ENCODE results near the gene BLVRA.
"Not testable (repeated sequence)": the region's sequence is repeated elsewhere in the genome, so short reads cannot be mapped to it uniquely, and the experiment has no call there.

The BLVRA gene

GRCh38 chr7:43758029-43758821, at the start of gene BLVRA:
BLVRA (plus strand) TSS chr7:43758680; CDS start chr7:43771159, 12,479 bp downstream.
- in situ Hi-C loops (cut with MboI; ENCODE audit: low sequenced_read_pairs): no loop called here

- in situ Hi-C loops (cut with MboI; ENCODE audit: low sequenced_read_pairs): no loop called here
These were observed 47.0 kb upstream of the BLVRA start for GRCh38 chr7:43711503-43711902.

GRCh38 chr7:43715966-43716365, 42.5 kb upstream of the BLVRA start:
- in situ Hi-C loops (cut with MboI; ENCODE audit: low sequenced_read_pairs): not testable (repeated sequence)

GRCh38 chr7:43716598-43716997, 41.9 kb upstream of the BLVRA start:
- in situ Hi-C loops (cut with MboI; ENCODE audit: low sequenced_read_pairs): no loop called here

GRCh38 chr7:43721193-43721806, 37.2 kb upstream of the BLVRA start:
- in situ Hi-C loops (cut with MboI; ENCODE audit: low sequenced_read_pairs): no loop called here

- in situ Hi-C loops (cut with MboI; ENCODE audit: low sequenced_read_pairs): no loop called here
These were observed 35.5 kb upstream of the BLVRA start for GRCh38 chr7:43723007-43723341.

- in situ Hi-C loops (cut with MboI; ENCODE audit: low sequenced_read_pairs): no loop called here
These were observed 33.2 kb upstream of the BLVRA start for GRCh38 chr7:43725251-43725650.

- in situ Hi-C loops (cut with MboI; ENCODE audit: low sequenced_read_pairs): no loop called here
These were observed 32.0 kb upstream of the BLVRA start for GRCh38 chr7:43726466-43726865.

- in situ Hi-C loops (cut with MboI; ENCODE audit: low sequenced_read_pairs): no loop called here
These were observed 31.5 kb upstream of the BLVRA start for GRCh38 chr7:43727003-43727402.

GRCh38 chr7:43727494-43727893, 31.0 kb upstream of the BLVRA start:
- in situ Hi-C loops (cut with MboI; ENCODE audit: low sequenced_read_pairs): no loop called here

- in situ Hi-C loops (cut with MboI; ENCODE audit: low sequenced_read_pairs): no loop called here
These were observed 29.1 kb upstream of the BLVRA start, which contains the start of gene COA1 for GRCh38 chr7:43729214-43729923. COA1 (minus strand) TSS chr7:43729523; CDS start chr7:43648614, 80,909 bp downstream.

- in situ Hi-C loops (cut with MboI; ENCODE audit: low sequenced_read_pairs): no loop called here
These were observed 28.6 kb upstream of the BLVRA start for GRCh38 chr7:43729924-43730248.

- in situ Hi-C loops (cut with MboI; ENCODE audit: low sequenced_read_pairs): not testable (repeated sequence)
These were observed 27.0 kb upstream of the BLVRA start for GRCh38 chr7:43731494-43731893.

GRCh38 chr7:43734575-43735332, 23.7 kb upstream of the BLVRA start:
- in situ Hi-C loops (cut with MboI; ENCODE audit: low sequenced_read_pairs): not testable (repeated sequence)

GRCh38 chr7:43735403-43735801, 23.1 kb upstream of the BLVRA start:
- in situ Hi-C loops (cut with MboI; ENCODE audit: low sequenced_read_pairs): no loop called here

GRCh38 chr7:43735802-43736603, 22.5 kb upstream of the BLVRA start:
- in situ Hi-C loops (cut with MboI; ENCODE audit: low sequenced_read_pairs): no loop called here

GRCh38 chr7:43737467-43738127, 20.9 kb upstream of the BLVRA start:
- in situ Hi-C loops (cut with MboI; ENCODE audit: low sequenced_read_pairs): no loop called here

- in situ Hi-C loops (cut with MboI; ENCODE audit: low sequenced_read_pairs): no loop called here
These were observed 15.8 kb upstream of the BLVRA start for GRCh38 chr7:43742692-43743091.

- in situ Hi-C loops (cut with MboI; ENCODE audit: low sequenced_read_pairs): no loop called here
These were observed 11.0 kb upstream of the BLVRA start for GRCh38 chr7:43747328-43748105.

Data from hTERT RPE-1 (cell line).